GM12892 (cell line): Measurements from ENCODE around the gene ANKRD11.

ENCODE experiments used
- DNase-seq: peaks from one replicate; pipeline ENCODE4 v3.0.0; 2011; ENCODE audit not compliant: insufficient read length
- FAIRE-seq: peaks from 2 replicates; lab custom pipeline; 2011; peaks lifted over from hg19 to GRCh38; lab: Jason Lieb, UNC
- POLR2A ChIP-seq: IDR thresholded peaks from 2 replicates; pipeline ENCODE4 v1.6.1; 2011; ENCODE audit warnings: low read depth, low read length, control low read depth
- POLR2AphosphoS5 ChIP-seq: IDR thresholded peaks from 2 replicates; pipeline ENCODE4 v1.6.1; 2011; ENCODE audit warnings: low read depth, low read length, control low read depth
- TAF1 ChIP-seq: IDR thresholded peaks from 2 replicates; pipeline ENCODE4 v1.6.1; 2011; ENCODE audit warnings: low read depth, mild to moderate bottlenecking, control low read depth, low read length, borderline replicate concordance

ANKRD11 gene

GRCh38 chr16:89277641-89278341 is 212.6 kb downstream of the ANKRD11 start:
- no peak for DNase-seq
- TF ChIP-seq POLR2AphosphoS5 (no peak), POLR2A (no peak), TAF1 (no peak)
- FAIRE-seq, result no peak

- DNase-seq (no peak), FAIRE-seq (no peak)
- TF ChIP-seq POLR2A, result no peak
- TF ChIP-seq POLR2AphosphoS5, result no peak
- no peak for TF ChIP-seq TAF1
Measured at GRCh38 chr16:89277049-89277448, 213.3 kb downstream of the ANKRD11 start.

GRCh38 chr16:89275837-89276720 is 214.3 kb downstream of the ANKRD11 start:
- FAIRE-seq (no peak), DNase-seq (no peak)
- no peak for TF ChIP-seq POLR2AphosphoS5
- TF ChIP-seq TAF1, result no peak
- no peak for TF ChIP-seq POLR2A

- no peak for FAIRE-seq
- TF ChIP-seq TAF1 (no peak), POLR2A (no peak), POLR2AphosphoS5 (no peak)
- no peak for DNase-seq
Measured at GRCh38 chr16:89275284-89275584, 215.1 kb downstream of the ANKRD11 start.

GRCh38 chr16:89274561-89275283 is 215.6 kb downstream of the ANKRD11 start:
- DNase-seq, result no peak
- FAIRE-seq, result no peak
- TF ChIP-seq POLR2A (no peak), POLR2AphosphoS5 (no peak), TAF1 (no peak)

GRCh38 chr16:89273741-89274472 is 216.5 kb downstream of the ANKRD11 start:
- DNase-seq (no peak), FAIRE-seq (no peak)
- TF ChIP-seq POLR2A, result no peak
- no peak for TF ChIP-seq TAF1
- TF ChIP-seq POLR2AphosphoS5, result no peak

GRCh38 chr16:89272631-89273030 is 217.7 kb downstream of the ANKRD11 start:
- TF ChIP-seq POLR2A (no peak), POLR2AphosphoS5 (no peak), TAF1 (no peak)
- no peak for DNase-seq
- no peak for FAIRE-seq

GRCh38 chr16:89270666-89271345 is 219.6 kb downstream of the ANKRD11 start:
- TF ChIP-seq POLR2AphosphoS5 (no peak), POLR2A (no peak), TAF1 (no peak)
- DNase-seq (no peak), FAIRE-seq (no peak)

- DNase-seq (no peak), FAIRE-seq (no peak)
- TF ChIP-seq TAF1 (no peak), POLR2A (no peak), POLR2AphosphoS5 (no peak)
Measured at GRCh38 chr16:89269805-89270665, 220.3 kb downstream of the ANKRD11 start.

GRCh38 chr16:89268987-89269735 is 221.2 kb downstream of the ANKRD11 start:
- DNase-seq (no peak), FAIRE-seq (no peak)
- peak; percentile 2; the same call in 1 of the 2 replicates for TF ChIP-seq POLR2A
- no peak for TF ChIP-seq POLR2AphosphoS5
- TF ChIP-seq TAF1, result no peak
